Neuronal stem cell (in vitro differentiated cells): ENCODE measurements around the gene MN1.

Experiments
- DNase-seq: peaks from one replicate; pipeline ENCODE4 v3.0.0-alpha.2; 2013; ENCODE audit warnings: low spot score
- H2AFZ ChIP-seq: one replicate; pipeline ENCODE4 v1.6.1; 2013; ENCODE audit warnings: mild to moderate bottlenecking, low read length, inconsistent platforms
- H2AK5ac ChIP-seq: 2 replicates; pipeline ENCODE4 v1.6.1; 2013; ENCODE audit warnings: low read depth, mild to moderate bottlenecking, inconsistent platforms, low read length, moderate library complexity, mixed read lengths
- H2BK120ac ChIP-seq: 2 replicates; pipeline ENCODE4 v1.6.1; 2013; ENCODE audit warnings: low read depth, mild to moderate bottlenecking, inconsistent platforms, low read length, moderate library complexity, mixed read lengths
- H2BK12ac ChIP-seq: one replicate; pipeline ENCODE4 v1.6.1; 2013; ENCODE audit warnings: low read length, inconsistent platforms
- H2BK15ac ChIP-seq: 2 replicates; pipeline ENCODE4 v1.6.1; 2013; ENCODE audit warnings: mild to moderate bottlenecking, low read length, inconsistent platforms, mixed read lengths
- H2BK5ac ChIP-seq: one replicate; pipeline ENCODE4 v1.6.1; 2013; ENCODE audit warnings: inconsistent platforms, mild to moderate bottlenecking, low read length, moderate library complexity
- H3K14ac ChIP-seq: one replicate; pipeline ENCODE4 v1.6.1; 2013; ENCODE audit warnings: low read length, inconsistent platforms
- H3K18ac ChIP-seq: 2 replicates; pipeline ENCODE4 v1.6.1; 2013; ENCODE audit warnings: low read length, inconsistent platforms
- H3K23ac ChIP-seq: 2 replicates; pipeline ENCODE4 v1.6.1; 2013; ENCODE audit warnings: low read depth, mild to moderate bottlenecking, mixed read lengths, low read length, inconsistent platforms; ENCODE audit not compliant: poor library complexity
- H3K27ac ChIP-seq: replicated peaks from 3 replicates; pipeline ENCODE4 v1.5.1; 2013; ENCODE audit warnings: low read length, inconsistent platforms
- H3K27me3 ChIP-seq, 3 experiments: 2 replicates each; pipeline ENCODE4 v1.6.1; 2013; ENCODE audit warnings: low read length in 3 of 3, mild to moderate bottlenecking in 2 of 3, inconsistent platforms in 1 of 3, low read depth in 1 of 3, mixed read lengths in 1 of 3, moderate library complexity in 1 of 3; ENCODE audit not compliant: control insufficient read depth in 3 of 3, insufficient read depth in 3 of 3
- H3K36me3 ChIP-seq, 2 donors: replicated peaks in 1 of 2; 2 replicates each; pipeline ENCODE4 v1.6.1; 2013; ENCODE audit warnings: low read length in 2 of 2; ENCODE audit not compliant: control insufficient read depth in 2 of 2, insufficient read depth in 2 of 2
- H3K4ac ChIP-seq: 2 replicates; pipeline ENCODE4 v1.6.1; 2013; ENCODE audit warnings: inconsistent platforms, mild to moderate bottlenecking, low read length, moderate library complexity
- H3K4me1 ChIP-seq, 2 donors: 1 replicate in 1 of 2; 2 replicates in 1 of 2; pipeline ENCODE4 v1.6.1; 2013; ENCODE audit warnings: low read length in 2 of 2, low read depth in 1 of 2; ENCODE audit not compliant: control insufficient read depth in 2 of 2, insufficient read depth in 1 of 2
- H3K4me2 ChIP-seq: one replicate; pipeline ENCODE4 v1.6.1; 2013; ENCODE audit warnings: mild to moderate bottlenecking, low read length, inconsistent platforms; ENCODE audit not compliant: insufficient read depth, poor library complexity, severe bottlenecking
- H3K4me3 ChIP-seq, 2 donors: 2 replicates each; pipeline ENCODE4 v1.5.1; 2013; ENCODE audit warnings: low read length in 2 of 2, mild to moderate bottlenecking in 2 of 2, inconsistent platforms in 1 of 2, moderate library complexity in 1 of 2
- H3K79me1 ChIP-seq: one replicate; pipeline ENCODE4 v1.6.1; 2013; ENCODE audit warnings: low read depth, mild to moderate bottlenecking, inconsistent platforms, low read length, moderate library complexity
- H3K9ac ChIP-seq: one replicate; pipeline ENCODE4 v1.6.1; 2013; ENCODE audit warnings: mild to moderate bottlenecking, low read depth, low read length, inconsistent platforms; ENCODE audit not compliant: poor library complexity
- H3K9me3 ChIP-seq, 2 donors: replicated peaks in 1 of 2; 2 replicates each; pipeline versions ENCODE3 to v1.6.1; 2013; ENCODE audit warnings: low read length in 2 of 2, mild to moderate bottlenecking in 2 of 2, inconsistent platforms in 1 of 2, low read depth in 1 of 2, mixed read lengths in 1 of 2, moderate library complexity in 1 of 2; ENCODE audit not compliant: control insufficient read depth in 2 of 2, insufficient read depth in 1 of 2
- H4K8ac ChIP-seq: one replicate; pipeline ENCODE4 v1.6.1; 2013; ENCODE audit warnings: low read depth, mild to moderate bottlenecking, inconsistent platforms, low read length, moderate library complexity
- H4K91ac ChIP-seq: one replicate; pipeline ENCODE4 v1.6.1; 2013; ENCODE audit warnings: low read length, low read depth, mild to moderate bottlenecking, inconsistent platforms; ENCODE audit not compliant: poor library complexity
- WGBS, 2 donors: extraction: QIAGEN DNeasy Blood & Tissue Kit; methylation state at CpG; one replicate each; pipeline ENCODE4 v1.1.7; 2013; ENCODE audit warnings: missing lambda C conversion rate in 2 of 2, mixed read lengths in 1 of 2; ENCODE audit not compliant: insufficient read length in 2 of 2, insufficient replicate concordance in 1 of 2; ENCODE audit errors: extremely low coverage in 2 of 2; 5-methylcytosine and 5-hydroxymethylcytosine counted together

MN1 gene

GRCh38 chr22:27839057-27839660, 37.6 kb upstream of the MN1 start:
- H2BK120ac ChIP-seq = no peak overlapping the region
- H4K8ac ChIP-seq = no peak overlapping the region
- H3K4me2 ChIP-seq = no peak overlapping the region
- H3K27me3 ChIP-seq = no peaks in the 10 kb centered on the region
- H3K79me1 ChIP-seq = no peaks in the 10 kb centered on the region
- peaks cover 5 to 15% of the 10 kb centered on the region in 2 donors for H3K4me1 ChIP-seq
- H3K27ac ChIP-seq = no peak overlapping the region
- no peak overlapping the region for H3K9ac ChIP-seq
- H2BK5ac ChIP-seq = no peak overlapping the region
- no CpG with 5 or more reads among the region's 13 CpGs for WGBS, 2 donors
- no peak overlapping the region for H2BK15ac ChIP-seq
- no peak overlapping the region for H2AFZ ChIP-seq
- H3K23ac ChIP-seq = no peak overlapping the region
- H2AK5ac ChIP-seq = no peak overlapping the region
- no peak overlapping the region for H3K18ac ChIP-seq
- H3K4me3 ChIP-seq = no peak overlapping the region
- no peak for DNase-seq
- H2BK12ac ChIP-seq = no peak overlapping the region
- peaks cover 4 to 9% of the 10 kb centered on the region in 2 donors for H3K9me3 ChIP-seq
- no peak overlapping the region for H4K91ac ChIP-seq
- H3K36me3 ChIP-seq = no peaks in the 10 kb centered on the region
- H3K4ac ChIP-seq = no peak overlapping the region
- no peak overlapping the region for H3K14ac ChIP-seq

DNA sequence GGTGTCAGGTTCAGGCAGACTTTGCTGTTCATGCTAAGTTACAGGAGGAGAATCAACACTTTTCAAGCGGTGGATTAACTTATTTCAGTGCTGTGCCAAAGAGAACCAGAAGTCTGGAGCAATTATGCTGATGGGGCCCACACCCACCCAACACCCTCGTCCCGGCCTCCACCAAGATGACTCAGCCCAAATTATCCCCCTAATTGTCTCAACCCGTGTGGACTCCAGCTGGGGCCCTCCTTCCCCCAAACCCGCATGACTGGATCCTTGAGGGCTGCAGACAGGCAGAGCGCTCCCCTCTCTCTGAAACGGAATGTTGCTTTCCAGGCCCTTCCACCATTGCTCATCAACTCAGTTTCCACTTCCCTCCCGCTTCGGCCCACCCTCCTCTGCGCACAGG, 34.6 kb upstream of the MN1 start:
- no peak overlapping the region for H2BK5ac ChIP-seq
- H2AK5ac ChIP-seq = no peak overlapping the region
- no peak overlapping the region for H3K23ac ChIP-seq
- H3K14ac ChIP-seq = no peak overlapping the region
- no peaks in the 10 kb centered on the region for H3K36me3 ChIP-seq
- H2BK120ac ChIP-seq = no peak overlapping the region
- H3K4ac ChIP-seq = no peak overlapping the region
- H4K8ac ChIP-seq = no peak overlapping the region
- H3K27ac ChIP-seq = no peak overlapping the region
- no peaks in the 10 kb centered on the region for H3K79me1 ChIP-seq
- no CpG with 5 or more reads among the region's 10 CpGs for WGBS, 2 donors
- H3K9me3 ChIP-seq = peaks cover 4 to 9% of the 10 kb centered on the region in 2 donors
- peak overlapping the region; percentile 40 for H3K18ac ChIP-seq
- no peak for DNase-seq
- no peak overlapping the region for H2AFZ ChIP-seq
- H3K4me2 ChIP-seq = no peak overlapping the region
- no peak overlapping the region for H3K9ac ChIP-seq
- H4K91ac ChIP-seq = no peak overlapping the region
- no peaks in the 10 kb centered on the region for H3K27me3 ChIP-seq
- no peak overlapping the region for H3K4me3 ChIP-seq
- no peak overlapping the region for H2BK12ac ChIP-seq
- H2BK15ac ChIP-seq = no peak overlapping the region
- H3K4me1 ChIP-seq = peaks cover 3 to 6% of the 10 kb centered on the region in 2 donors

DNA sequence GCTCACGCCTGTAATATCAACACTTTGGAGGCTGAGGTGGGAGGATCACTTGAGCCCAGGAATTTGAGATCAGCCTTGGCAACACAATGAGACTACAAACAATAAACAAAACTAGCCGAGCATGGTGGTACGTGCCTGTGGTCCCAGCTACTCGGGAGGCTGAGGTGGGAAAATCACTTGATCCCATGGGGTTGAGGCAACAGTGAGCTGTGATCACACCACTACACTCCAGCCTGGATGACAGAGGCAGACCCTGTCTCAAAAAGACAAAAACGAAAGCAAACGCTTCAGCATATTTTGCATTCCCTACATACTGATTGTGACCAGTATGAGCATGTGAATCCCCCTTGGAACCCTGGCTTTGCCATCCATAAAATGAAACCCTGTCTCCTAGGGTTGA, 33.9 kb upstream of the MN1 start:
- Histone ChIP-seq H2BK12ac (no peak overlapping the region), H3K18ac (no peak overlapping the region), H2BK120ac (no peak overlapping the region), H3K4me1 (peaks cover 3 to 6% of the 10 kb centered on the region in 2 donors), H3K9me3 (peaks cover 4 to 9% of the 10 kb centered on the region in 2 donors), H2BK15ac (no peak overlapping the region), H3K4me2 (no peak overlapping the region), H3K79me1 (no peaks in the 10 kb centered on the region), H2BK5ac (no peak overlapping the region), H2AK5ac (no peak overlapping the region), H3K23ac (no peak overlapping the region), H3K4me3 (no peak overlapping the region), H3K9ac (no peak overlapping the region), H3K4ac (no peak overlapping the region), H2AFZ (no peak overlapping the region), H3K36me3 (no peaks in the 10 kb centered on the region), H3K27ac (no peak overlapping the region), H3K14ac (no peak overlapping the region), H4K8ac (no peak overlapping the region), H4K91ac (no peak overlapping the region), H3K27me3 (no peaks in the 10 kb centered on the region)
- WGBS, 2 donors = no CpG with 5 or more reads among the region's 6 CpGs
- no peak for DNase-seq

GRCh38 chr22:27834364-27835185, 33.0 kb upstream of the MN1 start:
- H3K4me1 ChIP-seq = peaks cover 3 to 6% of the 10 kb centered on the region in 2 donors
- H3K4ac ChIP-seq = no peak overlapping the region
- H2AK5ac ChIP-seq = peak overlapping the region; percentile 36
- no peak overlapping the region for H3K27ac ChIP-seq
- no peaks in the 10 kb centered on the region for H3K79me1 ChIP-seq
- no peak overlapping the region for H3K4me3 ChIP-seq
- no peak for DNase-seq
- no peak overlapping the region for H2BK120ac ChIP-seq
- no peak overlapping the region for H3K23ac ChIP-seq
- no CpG with 5 or more reads among the region's 20 CpGs for WGBS, 2 donors
- H2BK12ac ChIP-seq = peak overlapping the region; percentile 24
- H3K9me3 ChIP-seq = peaks cover 4 to 9% of the 10 kb centered on the region in 2 donors
- peak overlapping the region; percentile 8 for H3K9ac ChIP-seq
- no peak overlapping the region for H4K8ac ChIP-seq
- H3K18ac ChIP-seq = peak overlapping the region; percentile 15
- H2AFZ ChIP-seq = no peak overlapping the region
- H3K4me2 ChIP-seq = no peak overlapping the region
- peak overlapping the region; percentile 22 for H2BK15ac ChIP-seq
- H2BK5ac ChIP-seq = no peak overlapping the region
- H3K14ac ChIP-seq = no peak overlapping the region
- H3K36me3 ChIP-seq = no peaks in the 10 kb centered on the region
- H3K27me3 ChIP-seq = no peaks in the 10 kb centered on the region
- H4K91ac ChIP-seq = no peak overlapping the region
